GM23338 (cell line): ENCODE measurements around the gene HSPA1A. TPM values are rescaled to one million over a fixed set of nuclear protein-coding genes. Genes with fewer than 3 reads are reported as not detected.

Source experiments
- ATAC-seq: fragments of 200-7000 bp; cut with Tn5 transposase; 3 replicates; pipeline ENCODE4 v1.9.1; 2020
- DNase-seq: peaks from one replicate; pipeline ENCODE4 v3.0.0-alpha.2; 2015; ENCODE audit warnings: low spot score
- H2AFZ ChIP-seq: fragments of 200-600 bp; sonication (generic); 2 replicates; pipeline ENCODE4 v1.8.0; 2016; ENCODE audit warnings: antibody characterized with exemption, mild to moderate bottlenecking, moderate library complexity
- H3F3A ChIP-seq: fragments of 200-600 bp; sonication (generic); replicated peaks from 2 replicates; pipeline ENCODE4 v1.8.0; 2017; ENCODE audit warnings: antibody characterized with exemption, mixed run types, low read depth
- H3K27ac ChIP-seq: fragments of 200-600 bp; sonication (generic); 2 replicates; pipeline ENCODE4 v1.6.1; 2016; ENCODE audit warnings: low read depth
- H3K27me3 ChIP-seq: fragments of 200-600 bp; sonication (generic); 2 replicates; pipeline ENCODE4 v1.8.0; 2016; ENCODE audit warnings: mild to moderate bottlenecking, mixed run types, moderate library complexity; ENCODE audit not compliant: insufficient read depth
- H3K36me3 ChIP-seq: fragments of 200-600 bp; sonication (generic); 2 replicates; pipeline ENCODE4 v1.8.0; 2016; ENCODE audit warnings: mild to moderate bottlenecking; ENCODE audit not compliant: insufficient read depth
- H3K4me1 ChIP-seq: fragments of 200-600 bp; sonication (generic); 2 replicates; pipeline ENCODE4 v1.8.0; 2016; ENCODE audit warnings: mild to moderate bottlenecking, moderate library complexity; ENCODE audit not compliant: insufficient read depth
- H3K4me2 ChIP-seq: fragments of 200-600 bp; sonication (generic); 2 replicates; pipeline ENCODE4 v1.7.1; 2017; ENCODE audit warnings: mixed run types
- H3K4me3 ChIP-seq: fragments of 200-600 bp; sonication (generic); 2 replicates; pipeline ENCODE4 v1.6.1; 2016; ENCODE audit warnings: mixed run types
- H3K79me2 ChIP-seq: fragments of 200-600 bp; sonication (generic); replicated peaks from 2 replicates; pipeline ENCODE4 v1.8.0; 2017; ENCODE audit warnings: mild to moderate bottlenecking; ENCODE audit not compliant: insufficient read depth
- H3K9me2 ChIP-seq: fragments of 200-600 bp; sonication (generic); 2 replicates; pipeline ENCODE4 v1.8.0; 2017; ENCODE audit not compliant: insufficient read depth
- H4K20me1 ChIP-seq: fragments of 200-600 bp; sonication (generic); replicated peaks from 2 replicates; pipeline ENCODE4 v1.8.0; 2017; ENCODE audit warnings: mild to moderate bottlenecking; ENCODE audit not compliant: insufficient read depth
- H3K27ac Mint-ChIP-seq: 2 replicates; pipeline ENCODE4 v1.8.0; 2020; ENCODE audit warnings: inconsistent platforms, mild to moderate bottlenecking, moderate library complexity, mixed read lengths
- H3K27me3 Mint-ChIP-seq: 3 replicates; pipeline ENCODE4 v1.8.0; 2022; ENCODE audit warnings: low read depth, mild to moderate bottlenecking, moderate library complexity, mixed read lengths, inconsistent platforms; ENCODE audit not compliant: insufficient read depth, poor library complexity
- H3K36me3 Mint-ChIP-seq: 3 replicates; pipeline ENCODE4 v1.8.0; 2021; ENCODE audit warnings: low read depth, mild to moderate bottlenecking, inconsistent platforms, moderate library complexity, mixed read lengths
- H3K4me1 Mint-ChIP-seq: 3 replicates; pipeline ENCODE4 v1.8.0; 2020; ENCODE audit warnings: mild to moderate bottlenecking, inconsistent platforms, mixed read lengths
- H3K4me3 Mint-ChIP-seq: 3 replicates; pipeline ENCODE4 v1.8.0; 2021; ENCODE audit warnings: moderate library complexity, mild to moderate bottlenecking, inconsistent platforms, mixed read lengths
- H3K9me3 Mint-ChIP-seq: 3 replicates; pipeline ENCODE4 v1.8.0; 2020; ENCODE audit warnings: moderate library complexity, mild to moderate bottlenecking, inconsistent platforms, mixed read lengths
- CREB1 ChIP-seq: fragments of 250-450 bp; sonication (Bioruptor Pico); IDR thresholded peaks from 2 replicates; pipeline ENCODE4 v1.5.0; 2020; ENCODE audit warnings: low read depth, mild to moderate bottlenecking, moderate library complexity
- CTCF ChIP-seq, 2 experiments: fragments of 200-600 bp in 1 of 2; sonication (generic) in 1 of 2; conservative IDR thresholded peaks; 2 replicates each; pipeline versions ENCODE4 v1.5.1 to v1.6.1; 2016 to 2017; ENCODE audit warnings: antibody characterized with exemption in 2 of 2, low read depth in 2 of 2, mild to moderate bottlenecking in 2 of 2, moderate library complexity in 1 of 2
- EZH2 ChIP-seq: fragments of 200-600 bp; sonication (generic); IDR thresholded peaks from one replicate; pipeline ENCODE4 v1.8.0; 2017; ENCODE audit warnings: antibody characterized with exemption, mild to moderate bottlenecking, low read depth; ENCODE audit not compliant: unreplicated experiment
- EZH2phosphoT487 ChIP-seq: fragments of 200-600 bp; sonication (generic); IDR thresholded peaks from one replicate; pipeline ENCODE4 v1.8.1; 2018; ENCODE audit warnings: antibody characterized with exemption; ENCODE audit not compliant: unreplicated experiment
- JUNB ChIP-seq: IDR thresholded peaks from one replicate; pipeline ENCODE4 v1.6.1; 2016; ENCODE audit warnings: antibody characterized with exemption; ENCODE audit not compliant: unreplicated experiment
- NANOG ChIP-seq: IDR thresholded peaks from 2 replicates; pipeline ENCODE4 v1.6.1; 2016; ENCODE audit warnings: antibody characterized with exemption, borderline replicate concordance
- POLR2AphosphoS5 ChIP-seq: IDR thresholded peaks from 2 replicates; pipeline ENCODE4 v1.6.1; 2016; ENCODE audit warnings: antibody characterized with exemption, low read depth
- STAT1 ChIP-seq: IDR thresholded peaks from one replicate; pipeline ENCODE4 v1.6.1; 2016; ENCODE audit warnings: antibody characterized with exemption; ENCODE audit not compliant: unreplicated experiment
- ZNF114 ChIP-seq: fragments of 250-450 bp; sonication (Bioruptor Pico); IDR thresholded peaks from 2 replicates; pipeline ENCODE4 v1.5.0; 2020; ENCODE audit warnings: mild to moderate bottlenecking, moderate library complexity
- ZNF331 ChIP-seq: fragments of 250-450 bp; sonication (Bioruptor Pico); IDR thresholded peaks from 2 replicates; pipeline ENCODE4 v1.5.0; 2020; ENCODE audit warnings: low read depth, mild to moderate bottlenecking, moderate library complexity
- polyA plus RNA-seq: library from polyadenylated mRNA; unstranded; fragments of >200 nt; fragmentation: Nextera tagmentation; extraction: Ambion mirVana; gene quantifications from 2 replicates; pipeline ENCODE4 v1.2.1, GENCODE V29; 2016
- total RNA-seq: library from RNA; depleted of rRNA; stranded (reverse); fragments of >200 nt; shearing (Covaris generic); gene quantifications from 2 replicates; pipeline ENCODE4 v1.2.3, GENCODE V29; 2014
- TF ChIP-seq, protein P1 (sequence below): IDR thresholded peaks from one replicate; pipeline ENCODE4 v1.6.1; 2018; ENCODE audit warnings: antibody characterized with exemption; ENCODE audit not compliant: unreplicated experiment
- TF ChIP-seq, protein P2 (sequence below): fragments of 250-450 bp; sonication (Bioruptor Pico); IDR thresholded peaks from 2 replicates; pipeline ENCODE4 v1.5.0; 2020; ENCODE audit warnings: mild to moderate bottlenecking, moderate library complexity
- TF ChIP-seq, protein P3 (sequence below): IDR thresholded peaks from 2 replicates; pipeline ENCODE4 v1.6.1; 2016; ENCODE audit warnings: antibody characterized with exemption

The HSPA1A gene
- total and polyA plus RNA-seq, 2 experiments from 2014 or later = 36.1 to 57.1 TPM

GRCh38 chr6:31794866-31795615 is 20.3 kb upstream of the HSPA1A start:
- TF ChIP-seq CTCF (conservative IDR thresholded peaks at IDR 0.05; ENCODE audit: low read depth in 2 of 2) (no peak), POLR2AphosphoS5 (no peak), JUNB (no peak), EZH2 (no peak), NANOG (no peak), STAT1 (no peak), ZNF331 (no peak), ZNF114 (no peak), CREB1 (CRISPR knock-in tag) (no peak), EZH2phosphoT487 (no peak)
- TF ChIP-seq, protein P1, sequence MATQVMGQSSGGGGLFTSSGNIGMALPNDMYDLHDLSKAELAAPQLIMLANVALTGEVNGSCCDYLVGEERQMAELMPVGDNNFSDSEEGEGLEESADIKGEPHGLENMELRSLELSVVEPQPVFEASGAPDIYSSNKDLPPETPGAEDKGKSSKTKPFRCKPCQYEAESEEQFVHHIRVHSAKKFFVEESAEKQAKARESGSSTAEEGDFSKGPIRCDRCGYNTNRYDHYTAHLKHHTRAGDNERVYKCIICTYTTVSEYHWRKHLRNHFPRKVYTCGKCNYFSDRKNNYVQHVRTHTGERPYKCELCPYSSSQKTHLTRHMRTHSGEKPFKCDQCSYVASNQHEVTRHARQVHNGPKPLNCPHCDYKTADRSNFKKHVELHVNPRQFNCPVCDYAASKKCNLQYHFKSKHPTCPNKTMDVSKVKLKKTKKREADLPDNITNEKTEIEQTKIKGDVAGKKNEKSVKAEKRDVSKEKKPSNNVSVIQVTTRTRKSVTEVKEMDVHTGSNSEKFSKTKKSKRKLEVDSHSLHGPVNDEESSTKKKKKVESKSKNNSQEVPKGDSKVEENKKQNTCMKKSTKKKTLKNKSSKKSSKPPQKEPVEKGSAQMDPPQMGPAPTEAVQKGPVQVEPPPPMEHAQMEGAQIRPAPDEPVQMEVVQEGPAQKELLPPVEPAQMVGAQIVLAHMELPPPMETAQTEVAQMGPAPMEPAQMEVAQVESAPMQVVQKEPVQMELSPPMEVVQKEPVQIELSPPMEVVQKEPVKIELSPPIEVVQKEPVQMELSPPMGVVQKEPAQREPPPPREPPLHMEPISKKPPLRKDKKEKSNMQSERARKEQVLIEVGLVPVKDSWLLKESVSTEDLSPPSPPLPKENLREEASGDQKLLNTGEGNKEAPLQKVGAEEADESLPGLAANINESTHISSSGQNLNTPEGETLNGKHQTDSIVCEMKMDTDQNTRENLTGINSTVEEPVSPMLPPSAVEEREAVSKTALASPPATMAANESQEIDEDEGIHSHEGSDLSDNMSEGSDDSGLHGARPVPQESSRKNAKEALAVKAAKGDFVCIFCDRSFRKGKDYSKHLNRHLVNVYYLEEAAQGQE = no peak
- TF ChIP-seq, protein P2, sequence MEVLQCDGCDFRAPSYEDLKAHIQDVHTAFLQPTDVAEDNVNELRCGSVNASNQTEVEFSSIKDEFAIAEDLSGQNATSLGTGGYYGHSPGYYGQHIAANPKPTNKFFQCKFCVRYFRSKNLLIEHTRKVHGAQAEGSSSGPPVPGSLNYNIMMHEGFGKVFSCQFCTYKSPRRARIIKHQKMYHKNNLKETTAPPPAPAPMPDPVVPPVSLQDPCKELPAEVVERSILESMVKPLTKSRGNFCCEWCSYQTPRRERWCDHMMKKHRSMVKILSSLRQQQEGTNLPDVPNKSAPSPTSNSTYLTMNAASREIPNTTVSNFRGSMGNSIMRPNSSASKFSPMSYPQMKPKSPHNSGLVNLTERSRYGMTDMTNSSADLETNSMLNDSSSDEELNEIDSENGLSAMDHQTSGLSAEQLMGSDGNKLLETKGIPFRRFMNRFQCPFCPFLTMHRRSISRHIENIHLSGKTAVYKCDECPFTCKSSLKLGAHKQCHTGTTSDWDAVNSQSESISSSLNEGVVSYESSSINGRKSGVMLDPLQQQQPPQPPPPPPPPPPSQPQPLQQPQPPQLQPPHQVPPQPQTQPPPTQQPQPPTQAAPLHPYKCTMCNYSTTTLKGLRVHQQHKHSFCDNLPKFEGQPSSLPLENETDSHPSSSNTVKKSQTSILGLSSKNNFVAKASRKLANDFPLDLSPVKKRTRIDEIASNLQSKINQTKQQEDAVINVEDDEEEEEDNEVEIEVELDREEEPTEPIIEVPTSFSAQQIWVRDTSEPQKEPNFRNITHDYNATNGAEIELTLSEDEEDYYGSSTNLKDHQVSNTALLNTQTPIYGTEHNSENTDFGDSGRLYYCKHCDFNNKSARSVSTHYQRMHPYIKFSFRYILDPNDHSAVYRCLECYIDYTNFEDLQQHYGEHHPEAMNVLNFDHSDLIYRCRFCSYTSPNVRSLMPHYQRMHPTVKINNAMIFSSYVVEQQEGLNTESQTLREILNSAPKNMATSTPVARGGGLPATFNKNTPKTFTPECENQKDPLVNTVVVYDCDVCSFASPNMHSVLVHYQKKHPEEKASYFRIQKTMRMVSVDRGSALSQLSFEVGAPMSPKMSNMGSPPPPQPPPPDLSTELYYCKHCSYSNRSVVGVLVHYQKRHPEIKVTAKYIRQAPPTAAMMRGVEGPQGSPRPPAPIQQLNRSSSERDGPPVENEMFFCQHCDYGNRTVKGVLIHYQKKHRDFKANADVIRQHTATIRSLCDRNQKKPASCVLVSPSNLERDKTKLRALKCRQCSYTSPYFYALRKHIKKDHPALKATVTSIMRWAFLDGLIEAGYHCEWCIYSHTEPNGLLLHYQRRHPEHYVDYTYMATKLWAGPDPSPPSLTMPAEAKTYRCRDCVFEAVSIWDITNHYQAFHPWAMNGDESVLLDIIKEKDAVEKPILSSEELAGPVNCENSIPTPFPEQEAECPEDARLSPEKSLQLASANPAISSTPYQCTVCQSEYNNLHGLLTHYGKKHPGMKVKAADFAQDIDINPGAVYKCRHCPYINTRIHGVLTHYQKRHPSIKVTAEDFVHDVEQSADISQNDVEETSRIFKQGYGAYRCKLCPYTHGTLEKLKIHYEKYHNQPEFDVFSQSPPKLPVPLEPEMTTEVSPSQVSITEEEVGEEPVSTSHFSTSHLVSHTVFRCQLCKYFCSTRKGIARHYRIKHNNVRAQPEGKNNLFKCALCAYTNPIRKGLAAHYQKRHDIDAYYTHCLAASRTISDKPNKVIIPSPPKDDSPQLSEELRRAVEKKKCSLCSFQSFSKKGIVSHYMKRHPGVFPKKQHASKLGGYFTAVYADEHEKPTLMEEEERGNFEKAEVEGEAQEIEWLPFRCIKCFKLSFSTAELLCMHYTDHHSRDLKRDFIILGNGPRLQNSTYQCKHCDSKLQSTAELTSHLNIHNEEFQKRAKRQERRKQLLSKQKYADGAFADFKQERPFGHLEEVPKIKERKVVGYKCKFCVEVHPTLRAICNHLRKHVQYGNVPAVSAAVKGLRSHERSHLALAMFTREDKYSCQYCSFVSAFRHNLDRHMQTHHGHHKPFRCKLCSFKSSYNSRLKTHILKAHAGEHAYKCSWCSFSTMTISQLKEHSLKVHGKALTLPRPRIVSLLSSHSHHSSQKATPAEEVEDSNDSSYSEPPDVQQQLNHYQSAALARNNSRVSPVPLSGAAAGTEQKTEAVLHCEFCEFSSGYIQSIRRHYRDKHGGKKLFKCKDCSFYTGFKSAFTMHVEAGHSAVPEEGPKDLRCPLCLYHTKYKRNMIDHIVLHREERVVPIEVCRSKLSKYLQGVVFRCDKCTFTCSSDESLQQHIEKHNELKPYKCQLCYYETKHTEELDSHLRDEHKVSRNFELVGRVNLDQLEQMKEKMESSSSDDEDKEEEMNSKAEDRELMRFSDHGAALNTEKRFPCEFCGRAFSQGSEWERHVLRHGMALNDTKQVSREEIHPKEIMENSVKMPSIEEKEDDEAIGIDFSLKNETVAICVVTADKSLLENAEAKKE (CRISPR knock-in tag) = no peak
- TF ChIP-seq, protein P3, sequence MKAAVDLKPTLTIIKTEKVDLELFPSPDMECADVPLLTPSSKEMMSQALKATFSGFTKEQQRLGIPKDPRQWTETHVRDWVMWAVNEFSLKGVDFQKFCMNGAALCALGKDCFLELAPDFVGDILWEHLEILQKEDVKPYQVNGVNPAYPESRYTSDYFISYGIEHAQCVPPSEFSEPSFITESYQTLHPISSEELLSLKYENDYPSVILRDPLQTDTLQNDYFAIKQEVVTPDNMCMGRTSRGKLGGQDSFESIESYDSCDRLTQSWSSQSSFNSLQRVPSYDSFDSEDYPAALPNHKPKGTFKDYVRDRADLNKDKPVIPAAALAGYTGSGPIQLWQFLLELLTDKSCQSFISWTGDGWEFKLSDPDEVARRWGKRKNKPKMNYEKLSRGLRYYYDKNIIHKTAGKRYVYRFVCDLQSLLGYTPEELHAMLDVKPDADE = no peak
- Histone ChIP-seq H3K27me3 (no peaks in the 10 kb centered on the region), H3K4me2 (peak overlapping the region; percentile 98), H3K79me2 (peaks cover 22% of the 10 kb centered on the region), H3F3A (peaks cover 35% of the 10 kb centered on the region), H4K20me1 (0 out of 2 replicates have a peak, but pooled peaks cover 5% of the 10 kb centered on the region), H3K4me3 (peak overlapping the region; percentile 99), H2AFZ (peak overlapping the region; percentile 91), H3K36me3 (peaks cover 14% of the 10 kb centered on the region), H3K4me1 (no peaks in the 10 kb centered on the region; the same call in 1 of the 2 replicates), H3K27ac (peak overlapping the region; percentile 78; the same call in 1 of the 2 replicates), H3K9me2 (no peaks in the 10 kb centered on the region)
- Mint-ChIP-seq H3K27me3 (peaks cover 13% of the 10 kb centered on the region), H3K4me1 (peaks cover 9% of the 10 kb centered on the region), H3K27ac (peak overlapping the region; percentile 97), H3K9me3 (no peaks in the 10 kb centered on the region), H3K4me3 (peak overlapping the region; percentile 95), H3K36me3 (peaks cover 49% of the 10 kb centered on the region)
- peak; percentile 28 for ATAC-seq
- DNase-seq = peak; percentile 27
